Vagina (tissue), 2 donors: Measurements from ENCODE around the gene DRG2. TPM values are rescaled to one million over a fixed set of nuclear protein-coding genes. Genes with fewer than 3 reads are reported as not detected.

ENCODE experiments used
- DNase-seq, 2 donors: peaks; one replicate each; pipeline ENCODE4 v3.0.0-alpha.2; 2017; ENCODE audit errors: extremely low spot score in 2 of 2
- H3K27ac ChIP-seq: fragments of 200-600 bp; sonication (generic); one replicate; pipeline ENCODE4 v1.5.1; 2019
- H3K27me3 ChIP-seq: fragments of 200-600 bp; sonication (generic); one replicate; pipeline ENCODE4 v1.5.1; 2019
- H3K36me3 ChIP-seq, 2 donors: fragments of 200-600 bp; sonication (generic); one replicate each; pipeline ENCODE4 v1.5.1; 2017 to 2019
- H3K4me1 ChIP-seq: fragments of 200-600 bp; sonication (generic); one replicate; pipeline ENCODE4 v1.5.1; 2019
- H3K4me3 ChIP-seq, 2 donors: fragments of 200-600 bp; sonication (generic); 1 replicate in 1 of 2; 2 replicates in 1 of 2; pipeline ENCODE4 v1.5.1; 2016 to 2019
- H3K9me3 ChIP-seq: fragments of 200-600 bp; sonication (generic); one replicate; pipeline ENCODE4 v1.5.1; 2019
- CTCF ChIP-seq, 3 experiments: fragments of 450-650 bp in 2 of 3; fragments of 200-600 bp in 1 of 3; sonication (generic) in 1 of 3; IDR thresholded peaks; one replicate each; pipeline ENCODE4 v1.5.1; 2017 to 2019; ENCODE audit warnings: antibody characterized with exemption in 3 of 3, mild to moderate bottlenecking in 2 of 3, moderate library complexity in 2 of 3
- POLR2A ChIP-seq, 2 donors: fragments of 450-650 bp; IDR thresholded peaks; one replicate each; pipeline ENCODE4 v1.6.1; 2017; ENCODE audit warnings: antibody characterized with exemption in 2 of 2, mild to moderate bottlenecking in 2 of 2, moderate library complexity in 2 of 2
- POLR2AphosphoS5 ChIP-seq, 2 donors: sonication (generic); formaldehyde crosslinking; IDR thresholded peaks; one replicate each; pipeline ENCODE4 v1.9.0; 2017; ENCODE audit warnings: antibody characterized with exemption in 2 of 2, mild to moderate bottlenecking in 2 of 2, low read depth in 1 of 2; ENCODE audit not compliant: insufficient read depth in 1 of 2
- intact Hi-C: fragments of 100-400 bp; cut with DNase I; formaldehyde crosslinking; loops from one replicate; pipeline ENCODE4 v1.15.1; 2023
- total RNA-seq: library from RNA; depleted of rRNA; stranded (reverse); fragments of >200 nt; gene quantifications from one replicate; pipeline ENCODE4 v1.2.3, GENCODE V29; 2016

DRG2 gene
- total RNA-seq, 1 donor from 2014 or later, result 40.8 TPM

- Histone ChIP-seq H3K27me3 (no peaks in the 10 kb centered on the region), H3K36me3 (no peaks in the 10 kb centered on the region), H3K4me1 (no peaks in the 10 kb centered on the region), H3K4me3 (no peak overlapping the region), H3K9me3 (no peaks in the 10 kb centered on the region), H3K27ac (no peak overlapping the region)
- TF ChIP-seq CTCF (IDR thresholded peaks at IDR 0.05) (no peak), POLR2A (IDR thresholded peaks at IDR 0.05) (no peak), POLR2AphosphoS5 (IDR thresholded peaks at IDR 0.05; ENCODE audit: insufficient read depth in 1 of 2, low read depth in 1 of 2) (no peak)
- intact Hi-C loops, result no loop called here
- no peak for DNase-seq
Measured at GRCh38 chr17:18119938-18120337, 32.2 kb downstream of the DRG2 start.

GRCh38 chr17:18120461-18121017 lies 32.8 kb downstream of the DRG2 start:
- intact Hi-C loops, result no loop called here

GRCh38 chr17:18121144-18121910 lies 33.6 kb downstream of the DRG2 start:
- DNase-seq, result no peak
- intact Hi-C loops, result no loop called here
- no peaks in the 10 kb centered on the region for H3K9me3 ChIP-seq

More at GRCh38 chr17:18120461-18121017, 32.8 kb downstream of the DRG2 start:
- TF ChIP-seq CTCF (IDR thresholded peaks at IDR 0.05), result no peak
- TF ChIP-seq POLR2A (IDR thresholded peaks at IDR 0.05), result no peak
- no peak for TF ChIP-seq POLR2AphosphoS5 (IDR thresholded peaks at IDR 0.05; ENCODE audit: insufficient read depth in 1 of 2, low read depth in 1 of 2)
- Histone ChIP-seq H3K27ac (no peak overlapping the region), H3K4me3 (no peak overlapping the region), H3K36me3 (no peaks in the 10 kb centered on the region), H3K4me1 (no peaks in the 10 kb centered on the region), H3K9me3 (no peaks in the 10 kb centered on the region), H3K27me3 (no peaks in the 10 kb centered on the region)
- no peak for DNase-seq

GRCh38 chr17:18122990-18123753 lies 35.4 kb downstream of the DRG2 start:
- H3K27me3 ChIP-seq, result no peaks in the 10 kb centered on the region
- TF ChIP-seq CTCF (IDR thresholded peaks at IDR 0.05) (no peak), POLR2A (IDR thresholded peaks at IDR 0.05) (no peak), POLR2AphosphoS5 (IDR thresholded peaks at IDR 0.05; ENCODE audit: insufficient read depth in 1 of 2, low read depth in 1 of 2) (no peak)
- no peak overlapping the region for H3K27ac ChIP-seq
- H3K9me3 ChIP-seq, result no peaks in the 10 kb centered on the region
- H3K4me1 ChIP-seq, result no peaks in the 10 kb centered on the region
- H3K4me3 ChIP-seq, result no peak overlapping the region
- DNase-seq, result no peak
- intact Hi-C loops, result no loop called here
- no peaks in the 10 kb centered on the region for H3K36me3 ChIP-seq

More at GRCh38 chr17:18121144-18121910, 33.6 kb downstream of the DRG2 start:
- Histone ChIP-seq H3K27ac (no peak overlapping the region), H3K4me1 (no peaks in the 10 kb centered on the region), H3K4me3 (no peak overlapping the region), H3K36me3 (no peaks in the 10 kb centered on the region), H3K27me3 (no peaks in the 10 kb centered on the region)
- TF ChIP-seq POLR2AphosphoS5 (IDR thresholded peaks at IDR 0.05; ENCODE audit: insufficient read depth in 1 of 2, low read depth in 1 of 2) (no peak), POLR2A (IDR thresholded peaks at IDR 0.05) (no peak), CTCF (IDR thresholded peaks at IDR 0.05) (no peak)
